ENCODE measurements around the gene TBPL1. TPM values are rescaled to one million over a fixed set of nuclear protein-coding genes. Genes with fewer than 3 reads are reported as not detected.

Gene TBPL1
- total RNA-seq, 1 experiment from 2014 or later: 161 TPM

DNA sequence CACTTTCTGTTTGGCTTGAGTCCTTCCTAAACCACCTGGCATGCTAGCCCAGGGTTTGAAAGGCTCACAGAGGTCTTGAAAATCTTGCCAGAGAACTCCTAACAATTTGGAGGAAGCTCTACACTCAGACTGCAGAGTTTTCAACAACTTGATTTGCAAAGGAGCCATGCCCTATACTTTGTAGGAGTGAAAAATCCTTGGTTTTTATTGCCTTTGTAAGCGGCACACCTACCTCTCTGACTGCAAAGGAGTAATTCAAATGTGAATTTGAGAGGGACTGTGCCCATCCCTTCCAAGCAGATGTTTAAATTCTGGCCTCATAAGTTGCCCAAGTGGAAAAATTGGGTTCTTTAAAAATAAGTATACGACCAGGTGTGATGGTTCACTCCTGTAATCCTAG lies 58.0 kb downstream of the TBPL1 start:
- Histone ChIP-seq H3K27ac (ENCODE audit: low read length) (no peak overlapping the region), H3K27me3 (ENCODE audit: low read length) (no peaks in the 10 kb centered on the region), H4K20me1 (ENCODE audit: insufficient read depth, low read depth, low read length) (no peaks in the 10 kb centered on the region), H3K4me1 (ENCODE audit: low read length) (no peaks in the 10 kb centered on the region), H3K9me2 (replicated peaks; ENCODE audit: insufficient read depth, low read length) (no peaks in the 10 kb centered on the region), H3K4me3 (ENCODE audit: low read length) (no peak overlapping the region), H3K36me3 (ENCODE audit: insufficient read depth, low read length) (no peaks in the 10 kb centered on the region), H2AFZ (ENCODE audit: low read length) (no peak overlapping the region), H3K9me3 (ENCODE audit: low read length) (no peaks in the 10 kb centered on the region), H3K9ac (ENCODE audit: low read length) (no peak overlapping the region), H3K4me2 (ENCODE audit: low read depth, low read length, poor library complexity, severe bottlenecking) (no peak overlapping the region), H3K79me2 (ENCODE audit: low read length) (no peaks in the 10 kb centered on the region)
- DNase-seq: no peak

DNA sequence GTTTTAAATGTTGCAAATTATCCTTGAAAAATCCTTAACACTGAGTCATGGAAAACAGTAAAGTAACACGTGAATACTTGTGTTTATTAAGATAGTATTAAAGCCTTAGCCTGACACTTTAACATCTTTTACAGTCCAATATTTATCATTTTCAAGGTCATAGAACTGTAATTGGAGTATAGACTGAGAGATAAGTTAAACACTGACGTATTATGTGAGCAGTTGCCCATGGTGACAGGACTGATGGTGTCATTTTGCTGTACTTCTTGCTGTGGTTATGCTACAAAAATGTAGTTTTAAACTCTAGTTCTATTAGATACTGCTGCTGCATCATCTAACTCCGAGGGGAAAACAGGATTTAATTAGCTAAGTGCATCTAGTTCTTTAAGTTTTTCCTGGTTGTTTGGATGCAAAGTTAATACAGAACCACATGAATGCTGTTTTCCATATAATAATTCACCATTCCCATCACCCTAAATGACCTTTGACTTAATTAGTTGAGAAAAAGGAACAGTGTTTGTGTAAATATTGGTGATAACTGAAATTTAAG lies 61.6 kb downstream of the TBPL1 start:
- no peaks in the 10 kb centered on the region for H3K27me3 ChIP-seq (ENCODE audit: low read length)
- H3K9me2 ChIP-seq (replicated peaks; ENCODE audit: insufficient read depth, low read length): no peaks in the 10 kb centered on the region
- H3K36me3 ChIP-seq (ENCODE audit: insufficient read depth, low read length): no peaks in the 10 kb centered on the region
- no peaks in the 10 kb centered on the region for H3K79me2 ChIP-seq (ENCODE audit: low read length)
- no peaks in the 10 kb centered on the region for H3K9me3 ChIP-seq (ENCODE audit: low read length)
- no peak overlapping the region for H3K4me2 ChIP-seq (ENCODE audit: low read depth, low read length, poor library complexity, severe bottlenecking)
- H3K4me1 ChIP-seq (ENCODE audit: low read length): no peaks in the 10 kb centered on the region
- H3K4me3 ChIP-seq (ENCODE audit: low read length): no peak overlapping the region
- H4K20me1 ChIP-seq (ENCODE audit: insufficient read depth, low read depth, low read length): no peaks in the 10 kb centered on the region
- no peak overlapping the region for H2AFZ ChIP-seq (ENCODE audit: low read length)
- H3K9ac ChIP-seq (ENCODE audit: low read length): no peak overlapping the region
- DNase-seq: no peak
- H3K27ac ChIP-seq (ENCODE audit: low read length): no peak overlapping the region

DNA sequence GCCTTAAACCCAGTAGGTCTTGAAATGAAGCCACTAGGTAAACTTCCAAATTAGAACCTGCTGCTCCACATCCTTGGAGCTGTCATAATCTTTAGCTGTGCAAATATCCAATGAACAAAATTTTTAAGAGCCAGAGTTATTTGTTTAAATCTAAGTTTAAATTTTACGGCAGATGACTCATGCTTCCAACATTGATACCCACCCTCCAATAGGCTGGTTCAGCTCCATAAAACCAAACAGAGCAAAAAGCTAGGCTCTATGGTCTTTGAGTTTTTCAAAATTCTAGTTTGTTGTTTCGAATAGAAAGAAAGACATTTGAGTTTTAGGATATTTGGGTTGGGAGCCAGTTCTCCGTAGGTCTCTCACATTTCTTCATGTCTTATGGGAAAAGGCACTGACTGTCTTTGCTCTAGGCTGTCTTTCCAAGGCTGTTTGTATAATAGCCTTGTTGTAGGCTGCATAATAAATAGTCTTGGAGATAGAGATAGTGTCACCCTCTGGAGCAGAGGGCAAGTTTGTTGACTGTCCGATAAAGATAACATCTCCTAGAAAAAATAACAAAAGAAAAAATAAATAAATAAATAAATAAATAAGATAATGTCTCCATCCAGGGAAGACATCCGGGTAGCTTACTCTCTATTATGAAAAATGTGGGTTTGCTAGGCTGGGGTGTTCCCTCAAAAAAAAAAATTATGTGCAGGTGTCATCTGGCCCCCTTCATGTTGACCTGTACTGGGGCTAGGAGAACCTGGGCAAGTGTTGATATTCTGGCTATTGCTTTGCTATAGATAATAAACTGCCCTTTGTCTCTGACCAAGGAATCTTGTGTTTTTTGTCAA lies 62.9 kb downstream of the TBPL1 start:
- Histone ChIP-seq H3K4me2 (ENCODE audit: low read depth, low read length, poor library complexity, severe bottlenecking) (no peak overlapping the region), H3K4me3 (ENCODE audit: low read length) (no peak overlapping the region), H4K20me1 (ENCODE audit: insufficient read depth, low read depth, low read length) (no peaks in the 10 kb centered on the region), H3K27ac (ENCODE audit: low read length) (no peak overlapping the region), H3K79me2 (ENCODE audit: low read length) (no peaks in the 10 kb centered on the region), H3K9me2 (replicated peaks; ENCODE audit: insufficient read depth, low read length) (no peaks in the 10 kb centered on the region), H3K27me3 (ENCODE audit: low read length) (no peaks in the 10 kb centered on the region), H3K36me3 (ENCODE audit: insufficient read depth, low read length) (no peaks in the 10 kb centered on the region), H3K4me1 (ENCODE audit: low read length) (no peaks in the 10 kb centered on the region), H3K9ac (ENCODE audit: low read length) (no peak overlapping the region), H3K9me3 (ENCODE audit: low read length) (no peaks in the 10 kb centered on the region), H2AFZ (ENCODE audit: low read length) (no peak overlapping the region)
- peak; percentile 7 for DNase-seq

DNA sequence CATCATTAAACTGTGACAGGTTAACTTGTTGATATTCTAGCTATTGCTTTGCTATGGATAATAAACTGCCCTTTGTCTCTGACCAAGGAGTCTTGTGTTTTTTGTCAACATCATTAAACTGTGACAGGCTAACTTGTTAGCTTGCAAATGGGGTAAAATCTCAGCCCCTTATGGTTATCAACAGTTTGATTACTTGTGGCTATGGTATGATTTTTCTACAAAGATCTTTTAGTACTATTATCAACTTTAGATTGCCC lies 63.5 kb downstream of the TBPL1 start:
- H3K27ac ChIP-seq (ENCODE audit: low read length): no peak overlapping the region
- no peak overlapping the region for H3K4me2 ChIP-seq (ENCODE audit: low read depth, low read length, poor library complexity, severe bottlenecking)
- no peak for DNase-seq
- H3K79me2 ChIP-seq (ENCODE audit: low read length): no peaks in the 10 kb centered on the region
- H3K9me2 ChIP-seq (replicated peaks; ENCODE audit: insufficient read depth, low read length): no peaks in the 10 kb centered on the region
- H4K20me1 ChIP-seq (ENCODE audit: insufficient read depth, low read depth, low read length): no peaks in the 10 kb centered on the region
- no peak overlapping the region for H3K4me3 ChIP-seq (ENCODE audit: low read length)
- no peaks in the 10 kb centered on the region for H3K4me1 ChIP-seq (ENCODE audit: low read length)
- H3K9ac ChIP-seq (ENCODE audit: low read length): no peak overlapping the region
- no peaks in the 10 kb centered on the region for H3K36me3 ChIP-seq (ENCODE audit: insufficient read depth, low read length)
- no peaks in the 10 kb centered on the region for H3K27me3 ChIP-seq (ENCODE audit: low read length)
- no peak overlapping the region for H2AFZ ChIP-seq (ENCODE audit: low read length)
- no peaks in the 10 kb centered on the region for H3K9me3 ChIP-seq (ENCODE audit: low read length)

DNA sequence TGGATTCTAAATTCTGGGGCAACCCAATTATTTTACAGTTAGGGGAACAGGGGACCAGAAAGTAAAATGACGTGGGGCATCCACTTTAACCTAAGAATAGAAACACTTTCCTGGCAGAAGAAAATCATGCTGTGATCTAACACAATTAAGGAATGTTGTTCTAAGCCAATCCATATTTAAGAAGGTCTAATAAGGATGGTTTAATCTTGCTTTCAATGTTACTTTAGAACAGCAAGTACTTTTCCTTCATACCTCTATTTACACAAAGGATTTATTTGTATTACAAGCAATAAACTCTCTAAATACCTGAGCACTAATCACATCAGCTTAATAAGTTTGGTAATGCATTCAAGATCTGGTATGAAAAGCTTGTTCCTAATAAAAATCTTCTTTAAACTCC lies 67.0 kb downstream of the TBPL1 start:
- H3K9ac ChIP-seq (ENCODE audit: low read length): no peak overlapping the region
- no peak overlapping the region for H3K4me3 ChIP-seq (ENCODE audit: low read length)
- no peaks in the 10 kb centered on the region for H3K9me2 ChIP-seq (replicated peaks; ENCODE audit: insufficient read depth, low read length)
- no peaks in the 10 kb centered on the region for H4K20me1 ChIP-seq (ENCODE audit: insufficient read depth, low read depth, low read length)
- no peaks in the 10 kb centered on the region for H3K9me3 ChIP-seq (ENCODE audit: low read length)
- no peaks in the 10 kb centered on the region for H3K79me2 ChIP-seq (ENCODE audit: low read length)
- no peak overlapping the region for H2AFZ ChIP-seq (ENCODE audit: low read length)
- H3K27me3 ChIP-seq (ENCODE audit: low read length): no peaks in the 10 kb centered on the region
- no peaks in the 10 kb centered on the region for H3K4me1 ChIP-seq (ENCODE audit: low read length)
- H3K36me3 ChIP-seq (ENCODE audit: insufficient read depth, low read length): no peaks in the 10 kb centered on the region
- no peak overlapping the region for H3K27ac ChIP-seq (ENCODE audit: low read length)
- no peak for DNase-seq
- no peak overlapping the region for H3K4me2 ChIP-seq (ENCODE audit: low read depth, low read length, poor library complexity, severe bottlenecking)

DNA sequence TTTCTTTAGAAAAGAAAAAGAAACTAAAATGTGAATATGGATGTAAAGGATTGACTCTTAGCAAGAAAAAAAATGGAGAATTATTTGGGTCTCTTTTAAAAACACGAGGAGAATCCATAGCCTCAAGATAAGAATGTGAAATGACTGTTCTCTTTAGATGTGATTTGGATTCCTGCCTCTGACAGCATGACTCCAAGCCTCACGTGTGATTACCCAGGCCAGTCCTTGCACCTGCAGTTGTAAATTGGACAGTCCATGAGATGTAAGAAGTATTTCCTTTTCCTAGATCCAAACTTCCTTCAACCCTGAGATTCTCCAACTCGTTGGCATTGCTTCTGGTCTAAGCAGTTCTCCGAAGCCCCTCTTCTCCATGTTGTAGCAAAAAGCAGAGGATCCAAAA lies 67.5 kb downstream of the TBPL1 start:
- H3K27ac ChIP-seq (ENCODE audit: low read length): no peak overlapping the region
- H3K9me3 ChIP-seq (ENCODE audit: low read length): no peaks in the 10 kb centered on the region
- H3K79me2 ChIP-seq (ENCODE audit: low read length): no peaks in the 10 kb centered on the region
- H3K4me3 ChIP-seq (ENCODE audit: low read length): no peak overlapping the region
- no peaks in the 10 kb centered on the region for H3K4me1 ChIP-seq (ENCODE audit: low read length)
- no peaks in the 10 kb centered on the region for H3K36me3 ChIP-seq (ENCODE audit: insufficient read depth, low read length)
- H3K27me3 ChIP-seq (ENCODE audit: low read length): no peaks in the 10 kb centered on the region
- no peak overlapping the region for H3K9ac ChIP-seq (ENCODE audit: low read length)
- H3K9me2 ChIP-seq (replicated peaks; ENCODE audit: insufficient read depth, low read length): no peaks in the 10 kb centered on the region
- no peak overlapping the region for H2AFZ ChIP-seq (ENCODE audit: low read length)
- H4K20me1 ChIP-seq (ENCODE audit: insufficient read depth, low read depth, low read length): no peaks in the 10 kb centered on the region
- DNase-seq: peak; percentile 34
- no peak overlapping the region for H3K4me2 ChIP-seq (ENCODE audit: low read depth, low read length, poor library complexity, severe bottlenecking)

DNA sequence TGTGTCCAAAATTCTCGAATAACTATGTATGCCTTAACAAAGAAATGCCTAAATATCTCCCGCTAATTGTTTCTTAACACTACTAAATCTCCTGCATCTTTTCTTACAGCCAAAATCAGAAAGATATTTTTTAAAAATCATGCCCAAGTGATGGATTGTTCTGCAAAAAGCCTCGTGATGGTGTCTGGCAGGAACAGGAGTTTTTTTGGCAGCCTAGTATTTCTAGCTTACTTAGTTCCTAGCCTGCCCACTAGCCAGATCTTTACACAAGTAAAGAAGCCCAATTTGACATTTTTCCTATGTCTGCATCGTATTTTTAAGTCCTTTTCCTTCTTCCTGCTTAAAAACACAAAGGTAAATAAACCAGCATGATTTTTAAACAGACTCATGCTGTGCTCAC lies 67.9 kb downstream of the TBPL1 start:
- no peak overlapping the region for H3K9ac ChIP-seq (ENCODE audit: low read length)
- no peaks in the 10 kb centered on the region for H3K27me3 ChIP-seq (ENCODE audit: low read length)
- no peak overlapping the region for H3K4me3 ChIP-seq (ENCODE audit: low read length)
- H3K79me2 ChIP-seq (ENCODE audit: low read length): no peaks in the 10 kb centered on the region
- no peak overlapping the region for H3K4me2 ChIP-seq (ENCODE audit: low read depth, low read length, poor library complexity, severe bottlenecking)
- H3K4me1 ChIP-seq (ENCODE audit: low read length): no peaks in the 10 kb centered on the region
- H2AFZ ChIP-seq (ENCODE audit: low read length): no peak overlapping the region
- no peaks in the 10 kb centered on the region for H3K9me3 ChIP-seq (ENCODE audit: low read length)
- no peak overlapping the region for H3K27ac ChIP-seq (ENCODE audit: low read length)
- H3K9me2 ChIP-seq (replicated peaks; ENCODE audit: insufficient read depth, low read length): no peaks in the 10 kb centered on the region
- H4K20me1 ChIP-seq (ENCODE audit: insufficient read depth, low read depth, low read length): no peaks in the 10 kb centered on the region
- H3K36me3 ChIP-seq (ENCODE audit: insufficient read depth, low read length): no peaks in the 10 kb centered on the region
- no peak for DNase-seq

DNA sequence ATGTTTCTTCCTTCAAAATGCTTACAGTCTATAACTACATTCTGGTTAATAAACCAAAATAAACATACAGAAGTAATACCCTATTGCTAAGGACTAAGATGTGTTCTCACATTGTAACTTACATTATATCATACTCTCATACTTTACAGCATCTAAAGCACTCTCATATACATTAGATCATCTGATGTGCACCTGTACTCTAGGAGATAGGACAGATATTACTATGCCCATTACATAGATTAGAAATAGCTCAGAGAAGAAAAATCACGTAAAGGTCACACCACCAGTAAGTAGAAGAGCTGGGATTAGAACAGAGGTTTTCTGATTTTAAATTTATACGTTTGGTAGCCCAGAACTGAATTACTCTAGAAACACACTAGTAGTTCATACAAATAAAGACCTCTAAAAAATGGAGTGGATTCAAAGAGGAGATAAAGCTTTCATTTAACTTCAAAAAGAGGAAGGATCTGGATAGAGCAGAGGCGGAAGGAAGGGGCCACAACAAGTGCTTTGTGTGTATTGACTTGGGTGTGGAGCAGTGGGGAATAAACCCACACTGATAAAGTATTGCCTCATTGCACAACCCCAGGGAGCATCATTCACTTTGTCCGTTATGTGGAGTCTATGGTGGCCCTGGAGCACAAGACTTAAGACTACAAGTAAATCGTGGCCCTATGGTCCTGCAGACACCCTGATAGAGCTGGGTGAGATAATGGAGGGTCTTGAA lies 68.5 kb downstream of the TBPL1 start:
- H2AFZ ChIP-seq (ENCODE audit: low read length): no peak overlapping the region
- no peak overlapping the region for H3K4me2 ChIP-seq (ENCODE audit: low read depth, low read length, poor library complexity, severe bottlenecking)

More for the DNA sequence above, 68.5 kb downstream of the TBPL1 start:
- Histone ChIP-seq H3K4me1 (ENCODE audit: low read length) (no peaks in the 10 kb centered on the region), H3K36me3 (ENCODE audit: insufficient read depth, low read length) (no peaks in the 10 kb centered on the region), H3K9me2 (replicated peaks; ENCODE audit: insufficient read depth, low read length) (no peaks in the 10 kb centered on the region), H3K27ac (ENCODE audit: low read length) (no peak overlapping the region), H3K4me3 (ENCODE audit: low read length) (no peak overlapping the region), H3K9me3 (ENCODE audit: low read length) (no peaks in the 10 kb centered on the region), H4K20me1 (ENCODE audit: insufficient read depth, low read depth, low read length) (no peaks in the 10 kb centered on the region), H3K9ac (ENCODE audit: low read length) (no peak overlapping the region), H3K27me3 (ENCODE audit: low read length) (no peaks in the 10 kb centered on the region), H3K79me2 (ENCODE audit: low read length) (no peaks in the 10 kb centered on the region)
- DNase-seq: peak; percentile 16
